CD14-positive monocyte (primary cell): ENCODE results near the gene B2M. TPM values are rescaled to one million over a fixed set of nuclear protein-coding genes. Genes with fewer than 3 reads are reported as not detected.

Experiments
- DNase-seq, 3 donors: peaks; one replicate each; pipeline ENCODE4 v3.0.0-alpha.2; 2011 to 2022
- H2AFZ ChIP-seq: 2 replicates; pipeline ENCODE4 v1.6.0; 2012; ENCODE audit warnings: mild to moderate bottlenecking, low read depth, low read length, inconsistent platforms; ENCODE audit not compliant: insufficient read depth, poor library complexity, severe bottlenecking
- H3K27ac ChIP-seq, 2 donors: 1 replicate in 1 of 2; 2 replicates in 1 of 2; pipeline ENCODE4 v1.5.1; 2012 to 2013; ENCODE audit warnings: low read length in 2 of 2, control low read depth in 1 of 2, inconsistent platforms in 1 of 2, low read depth in 1 of 2, mild to moderate bottlenecking in 1 of 2
- H3K27me3 ChIP-seq, 2 donors: one replicate each; pipeline versions ENCODE4 v1.6.0 to v1.6.1; 2011 to 2013; ENCODE audit warnings: low read length in 2 of 2; ENCODE audit not compliant: control insufficient read depth in 2 of 2, insufficient read depth in 2 of 2
- H3K36me3 ChIP-seq, 2 donors: replicated peaks in 1 of 2; 1 replicate in 1 of 2; 2 replicates in 1 of 2; pipeline versions ENCODE4 v1.5.1 to v1.6.1; 2012 to 2013; ENCODE audit warnings: low read length in 2 of 2, control low read depth in 1 of 2, inconsistent platforms in 1 of 2, mild to moderate bottlenecking in 1 of 2; ENCODE audit not compliant: insufficient read depth in 2 of 2, control insufficient read depth in 1 of 2
- H3K4me1 ChIP-seq, 2 donors: 1 replicate in 1 of 2; 2 replicates in 1 of 2; pipeline versions ENCODE4 v1.5.1 to v1.6.1; 2012 to 2013; ENCODE audit warnings: low read length in 2 of 2, control low read depth in 1 of 2, inconsistent platforms in 1 of 2, mild to moderate bottlenecking in 1 of 2, moderate library complexity in 1 of 2; ENCODE audit not compliant: insufficient read depth in 2 of 2, control insufficient read depth in 1 of 2
- H3K4me2 ChIP-seq: replicated peaks from 2 replicates; pipeline ENCODE3; 2012; ENCODE audit warnings: low read length, moderate library complexity, mild to moderate bottlenecking; ENCODE audit not compliant: poor library complexity, severe bottlenecking; ENCODE audit errors: extremely low read depth
- H3K4me3 ChIP-seq, 3 experiments: fragments of 200-600 bp in 1 of 3; sonication (generic) in 1 of 3; replicated peaks in 1 of 3; 1 replicate in 2 of 3; 2 replicates in 1 of 3; pipeline ENCODE4 v1.5.1; 2011 to 2013; ENCODE audit warnings: low read length in 3 of 3, mild to moderate bottlenecking in 3 of 3, control low read depth in 2 of 3, low read depth in 2 of 3, inconsistent platforms in 1 of 3, moderate library complexity in 1 of 3
- H3K79me2 ChIP-seq: 2 replicates; pipeline ENCODE4 v1.6.0; 2012; ENCODE audit warnings: mild to moderate bottlenecking, control low read depth, inconsistent platforms, low read length, moderate library complexity; ENCODE audit not compliant: insufficient read depth
- H3K9ac ChIP-seq: 2 replicates; pipeline ENCODE4 v1.6.0; 2017; ENCODE audit warnings: low read length, mild to moderate bottlenecking; ENCODE audit not compliant: insufficient read depth, poor library complexity, severe bottlenecking
- H3K9me3 ChIP-seq, 2 donors: replicated peaks in 1 of 2; 1 replicate in 1 of 2; 2 replicates in 1 of 2; pipeline versions ENCODE4 v1.5.1 to v1.6.1; 2012 to 2013; ENCODE audit warnings: low read length in 2 of 2, control low read depth in 1 of 2; ENCODE audit not compliant: control insufficient read depth in 1 of 2, insufficient read depth in 1 of 2
- H4K20me1 ChIP-seq: 2 replicates; pipeline ENCODE4 v1.6.0; 2012; ENCODE audit warnings: mild to moderate bottlenecking, low read length, control low read depth, moderate library complexity; ENCODE audit not compliant: insufficient read depth
- H3K27ac Mint-ChIP-seq, 7 donors: one replicate each; pipeline ENCODE4 v1.8.0; 2020; ENCODE audit warnings: mild to moderate bottlenecking in 7 of 7, mixed read lengths in 7 of 7, moderate library complexity in 6 of 7, inconsistent platforms in 2 of 7
- H3K27me3 Mint-ChIP-seq, 3 donors: one replicate each; pipeline ENCODE4 v1.8.0; 2021 to 2022; ENCODE audit warnings: low read depth in 3 of 3, mild to moderate bottlenecking in 3 of 3, mixed read lengths in 3 of 3, moderate library complexity in 3 of 3, inconsistent platforms in 1 of 3
- H3K36me3 Mint-ChIP-seq, 2 donors: one replicate each; pipeline ENCODE4 v1.8.0; 2020; ENCODE audit warnings: mixed read lengths in 2 of 2, inconsistent platforms in 1 of 2, mild to moderate bottlenecking in 1 of 2
- H3K4me1 Mint-ChIP-seq: one replicate; pipeline ENCODE4 v1.8.0; 2020; ENCODE audit warnings: mild to moderate bottlenecking, mixed read lengths
- H3K4me3 Mint-ChIP-seq, 2 donors: one replicate each; pipeline ENCODE4 v1.8.0; 2020; ENCODE audit warnings: mild to moderate bottlenecking in 2 of 2, mixed read lengths in 2 of 2, moderate library complexity in 1 of 2
- H3K9me3 Mint-ChIP-seq, 7 donors: one replicate each; pipeline ENCODE4 v1.8.0; 2020 to 2022; ENCODE audit warnings: mixed read lengths in 7 of 7, mild to moderate bottlenecking in 6 of 7, moderate library complexity in 6 of 7, inconsistent platforms in 2 of 7
- WGBS: methylation state at CpG from one replicate; pipeline ENCODE4 v1.1.5; 2013; ENCODE audit warnings: missing lambda C conversion rate; ENCODE audit not compliant: insufficient coverage; 5-methylcytosine and 5-hydroxymethylcytosine counted together
- intact Hi-C, 2 donors: fragments of 100-400 bp; cut with micrococcal nuclease; formaldehyde crosslinking; loops; one replicate each; pipeline versions ENCODE4 v1.15.0 to v1.15.1; 2023
- polyA plus RNA-seq, 3 donors: library from polyadenylated mRNA; depleted of rRNA in 1 of 3; unstranded in 2 of 3; stranded (reverse) in 1 of 3; fragments of 300-500 nt in 2 of 3; fragments of >200 nt in 1 of 3; fragmentation: Illumina TruSeq in 2 of 3; gene quantifications; 1 replicate in 2 of 3; 2 replicates in 1 of 3; pipeline ENCODE4 v1.2.3, GENCODE V29; 2012 to 2021
- TF ChIP-seq, protein P1 (sequence below): fragments of 200-600 bp; IDR thresholded peaks from one replicate; pipeline ENCODE4 v1.8.0; 2022; ENCODE audit warnings: antibody characterized with exemption, mild to moderate bottlenecking

B2M gene
- polyA plus RNA-seq, 3 donors: 17,356 to 28,278 (median 28,259) TPM

DNA sequence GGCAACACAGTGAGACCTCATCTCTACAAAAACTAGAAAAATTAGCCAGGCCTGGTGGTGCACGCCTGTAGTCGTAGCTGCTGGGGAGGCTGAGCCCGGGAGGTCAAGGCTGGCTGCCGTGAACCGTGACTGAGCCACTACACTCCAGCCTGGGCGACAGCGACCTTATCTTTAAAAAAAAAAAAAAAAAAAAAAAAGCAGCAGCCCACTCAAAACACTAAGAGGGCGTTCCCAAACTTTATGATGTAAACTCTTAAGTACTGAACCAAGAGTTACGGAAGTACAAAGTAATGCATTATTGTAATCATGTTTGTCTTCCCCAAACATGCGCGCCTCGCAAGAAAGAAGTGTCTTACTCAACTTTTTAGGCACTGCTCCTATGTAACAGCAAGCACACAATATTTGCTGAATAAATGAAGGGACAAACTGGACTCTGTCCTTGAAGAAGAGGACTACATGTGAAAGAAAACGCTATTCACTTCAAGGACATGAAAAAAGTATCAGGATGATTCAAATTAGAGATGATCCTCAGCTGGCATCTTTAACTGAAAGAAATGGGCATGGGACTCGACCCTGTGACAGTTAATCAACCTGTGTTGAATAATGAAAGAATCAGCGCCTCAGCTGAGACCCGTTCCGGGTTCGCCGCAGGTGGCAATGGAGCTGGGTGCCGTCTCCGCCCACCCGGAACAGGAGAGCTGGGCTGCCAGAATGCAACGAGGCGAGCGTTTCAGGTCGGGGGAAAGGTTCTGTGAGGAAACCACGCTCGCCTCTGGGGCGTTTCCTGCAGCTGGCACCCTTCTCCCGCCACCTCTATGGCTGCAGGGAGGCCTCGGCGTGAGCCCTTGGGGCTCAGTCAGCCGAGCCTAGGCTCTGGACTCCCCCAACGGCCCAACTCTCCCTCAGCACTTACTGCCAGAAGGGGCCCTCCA, 48.6 kb upstream of the B2M start:
- peak; percentile 60 to 74 (median 72) for DNase-seq
- Histone ChIP-seq H4K20me1 (peaks cover 17% of the 10 kb centered on the region), H3K4me3 (peak overlapping the region; percentile 65 to 97 (median 86)), H3K4me1 (peaks cover 33 to 38% of the 10 kb centered on the region in 2 donors), H2AFZ (peak overlapping the region; percentile 84), H3K9me3 (no peaks in the 10 kb centered on the region), H3K27ac (peak overlapping the region; percentile 96 to 98), H3K4me2 (peak overlapping the region; percentile 81), H3K79me2 (peaks cover 56% of the 10 kb centered on the region), H3K36me3 (peaks cover 20 to 26% of the 10 kb centered on the region in 2 donors), H3K9ac (peak overlapping the region; percentile 99), H3K27me3 (no peaks in the 10 kb centered on the region)
- intact Hi-C loops: loop anchor here (2.0 to 5.0 kb wide), 6 partner anchors 48 to 370 kb away; partner anchors contain the start of genes B2M (in 2 of the 2), PATL2 (in 2 of the 2), EIF3J (in 1 of the 2) and TRIM69 (in 1 of the 2)
- peak overlapping the region; percentile 96 to 97 for H3K4me3 Mint-ChIP-seq
- peaks cover 12 to 27% of the 10 kb centered on the region in 2 donors for H3K36me3 Mint-ChIP-seq
- peak overlapping the region; percentile 98 to 99 (median 99) for H3K27ac Mint-ChIP-seq
- 15% methylated on average over 26 of the region's 34 CpGs for WGBS
- H3K4me1 Mint-ChIP-seq: peaks cover 40% of the 10 kb centered on the region
- TF ChIP-seq, protein P1, sequence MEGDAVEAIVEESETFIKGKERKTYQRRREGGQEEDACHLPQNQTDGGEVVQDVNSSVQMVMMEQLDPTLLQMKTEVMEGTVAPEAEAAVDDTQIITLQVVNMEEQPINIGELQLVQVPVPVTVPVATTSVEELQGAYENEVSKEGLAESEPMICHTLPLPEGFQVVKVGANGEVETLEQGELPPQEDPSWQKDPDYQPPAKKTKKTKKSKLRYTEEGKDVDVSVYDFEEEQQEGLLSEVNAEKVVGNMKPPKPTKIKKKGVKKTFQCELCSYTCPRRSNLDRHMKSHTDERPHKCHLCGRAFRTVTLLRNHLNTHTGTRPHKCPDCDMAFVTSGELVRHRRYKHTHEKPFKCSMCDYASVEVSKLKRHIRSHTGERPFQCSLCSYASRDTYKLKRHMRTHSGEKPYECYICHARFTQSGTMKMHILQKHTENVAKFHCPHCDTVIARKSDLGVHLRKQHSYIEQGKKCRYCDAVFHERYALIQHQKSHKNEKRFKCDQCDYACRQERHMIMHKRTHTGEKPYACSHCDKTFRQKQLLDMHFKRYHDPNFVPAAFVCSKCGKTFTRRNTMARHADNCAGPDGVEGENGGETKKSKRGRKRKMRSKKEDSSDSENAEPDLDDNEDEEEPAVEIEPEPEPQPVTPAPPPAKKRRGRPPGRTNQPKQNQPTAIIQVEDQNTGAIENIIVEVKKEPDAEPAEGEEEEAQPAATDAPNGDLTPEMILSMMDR: no peak
- H3K9me3 Mint-ChIP-seq: no peaks in the 10 kb centered on the region
- H3K27me3 Mint-ChIP-seq: peaks cover 0 to 1% (median 0%) of the 10 kb centered on the region in 3 donors
